PC-9 (cell line): ENCODE data around the gene ALDH4A1. TPM values are rescaled to one million over a fixed set of nuclear protein-coding genes. Genes with fewer than 3 reads are reported as not detected.

Experiments used
- BruUV-seq: library from RNA; stranded (reverse); fragments of 400-500 nt; replicated peaks from 2 replicates; lab custom pipeline; 2021; lab: Mats Ljungman, UMichigan
- CTCF ChIA-PET: fragments of 300-600 bp; sonication (Branson Sonifier 250); formaldehyde crosslinking; loops from one replicate; lab custom pipeline; 2022; ENCODE audit warnings: antibody characterized with exemption; lab: Charles Lee
- POLR2A ChIA-PET: fragments of 300-600 bp; sonication (Branson Sonifier 250); formaldehyde crosslinking; loops from one replicate; lab custom pipeline; 2022; ENCODE audit warnings: antibody characterized with exemption; ENCODE audit not compliant: unreplicated experiment; lab: Charles Lee
- DNase-seq, 2 experiments: peaks; one replicate each; pipeline versions ENCODE4 v3.0.0 to v3.0.0-alpha.2; 2015 to 2022; ENCODE audit warnings: mixed read lengths in 1 of 2
- H2AFZ ChIP-seq: fragments of 200-600 bp; sonication (generic); 2 replicates; pipeline ENCODE4 v1.8.1; 2017; ENCODE audit warnings: antibody characterized with exemption
- H3F3A ChIP-seq: fragments of 200-600 bp; sonication (generic); 2 replicates; pipeline ENCODE4 v1.8.1; 2017; ENCODE audit warnings: antibody characterized with exemption, mild to moderate bottlenecking, low read depth; ENCODE audit not compliant: insufficient read depth
- H3K27ac ChIP-seq: fragments of 200-600 bp; sonication (generic); 2 replicates; pipeline ENCODE4 v1.6.1; 2016; ENCODE audit warnings: mixed run types
- H3K27me3 ChIP-seq: fragments of 200-600 bp; sonication (generic); 2 replicates; pipeline ENCODE4 v1.6.1; 2016; ENCODE audit warnings: low read depth, mixed run types; ENCODE audit not compliant: insufficient read depth
- H3K36me3 ChIP-seq: fragments of 200-600 bp; sonication (generic); 2 replicates; pipeline ENCODE4 v1.6.1; 2016; ENCODE audit warnings: low read depth, mixed run types
- H3K4me1 ChIP-seq: fragments of 200-600 bp; sonication (generic); replicated peaks from 2 replicates; pipeline ENCODE4 v1.6.1; 2016; ENCODE audit warnings: mixed run types; ENCODE audit not compliant: insufficient read depth
- H3K4me2 ChIP-seq: fragments of 200-600 bp; sonication (generic); 2 replicates; pipeline ENCODE4 v1.6.1; 2017; ENCODE audit warnings: mixed run types
- H3K4me3 ChIP-seq: fragments of 200-600 bp; sonication (generic); 2 replicates; pipeline ENCODE4 v1.6.1; 2016; ENCODE audit warnings: mixed run types
- H3K79me2 ChIP-seq: fragments of 200-600 bp; sonication (generic); 2 replicates; pipeline ENCODE4 v1.6.1; 2017; ENCODE audit warnings: low read depth, mixed run types
- H3K9me2 ChIP-seq: fragments of 200-600 bp; sonication (generic); 2 replicates; pipeline ENCODE4 v1.8.1; 2017; ENCODE audit warnings: mild to moderate bottlenecking; ENCODE audit not compliant: insufficient read depth
- H3K9me3 ChIP-seq: fragments of 200-600 bp; sonication (generic); 2 replicates; pipeline ENCODE4 v1.8.1; 2016; ENCODE audit warnings: low read depth; ENCODE audit not compliant: insufficient read depth
- H4K20me1 ChIP-seq: fragments of 200-600 bp; sonication (generic); 2 replicates; pipeline ENCODE4 v1.8.1; 2017; ENCODE audit not compliant: insufficient read depth
- CTCF ChIP-seq: fragments of 200-600 bp; sonication (generic); conservative IDR thresholded peaks from 2 replicates; pipeline ENCODE4 v1.6.1; 2017; ENCODE audit warnings: mixed run types, antibody characterized with exemption, mild to moderate bottlenecking, moderate library complexity
- EZH2 ChIP-seq: fragments of 200-600 bp; sonication (generic); IDR thresholded peaks from 2 replicates; pipeline ENCODE4 v1.8.0; 2017; ENCODE audit warnings: antibody characterized with exemption, low read depth
- intact Hi-C: fragments of 100-400 bp; cut with micrococcal nuclease; formaldehyde crosslinking; loops from one replicate; pipeline ENCODE4 v1.10.0; 2022; ENCODE audit not compliant: unreplicated experiment
- total RNA-seq: library from RNA; stranded (reverse); gene quantifications from 2 replicates; pipeline ENCODE4 v1.2.3, GENCODE V29; 2021

The ALDH4A1 gene
- total RNA-seq, 1 experiment from 2014 or later, result 15.0 TPM

DNA sequence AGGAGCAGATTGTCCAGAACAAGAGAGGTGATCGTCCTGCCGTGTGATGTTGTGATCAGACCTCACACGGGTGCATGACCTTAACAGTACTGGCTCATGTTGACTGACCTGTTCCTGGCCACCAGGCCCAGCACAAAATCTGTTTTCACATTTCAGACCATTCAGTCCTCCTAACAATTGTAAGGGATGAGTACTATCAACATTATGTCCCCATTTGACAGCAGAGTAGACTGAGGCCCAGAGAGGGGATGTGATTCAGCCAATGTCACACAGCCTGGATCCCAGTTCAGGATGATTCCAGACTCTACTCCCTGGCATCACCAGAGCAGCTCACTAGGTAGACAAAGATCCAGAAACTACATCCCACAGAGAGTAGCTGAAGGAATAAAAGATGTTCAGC, 35.5 kb downstream of the ALDH4A1 start:
- Histone ChIP-seq H3K79me2 (no peaks in the 10 kb centered on the region), H3K4me2 (no peak overlapping the region), H2AFZ (no peak overlapping the region), H3K4me3 (no peak overlapping the region), H3K27ac (no peak overlapping the region), H3K27me3 (peaks cover 32% of the 10 kb centered on the region), H3K4me1 (no peaks in the 10 kb centered on the region), H3K9me2 (no peaks in the 10 kb centered on the region), H3F3A (no peaks in the 10 kb centered on the region), H3K36me3 (no peaks in the 10 kb centered on the region), H4K20me1 (no peaks in the 10 kb centered on the region), H3K9me3 (no peaks in the 10 kb centered on the region)
- intact Hi-C loops, result no loop called here
- CTCF ChIA-PET, result no interaction called here
- DNase-seq, result no peak
- TF ChIP-seq CTCF (no peak), EZH2 (no peak)
- BruUV-seq, result no TSS peak
- POLR2A ChIA-PET, result no interaction called here

- no TSS peak for BruUV-seq
- Histone ChIP-seq H3K4me1 (no peaks in the 10 kb centered on the region), H3K27ac (no peak overlapping the region), H3F3A (no peaks in the 10 kb centered on the region), H3K9me2 (no peaks in the 10 kb centered on the region), H4K20me1 (no peaks in the 10 kb centered on the region), H3K4me3 (no peak overlapping the region), H3K4me2 (no peak overlapping the region), H3K9me3 (no peaks in the 10 kb centered on the region), H3K36me3 (no peaks in the 10 kb centered on the region), H3K27me3 (peaks cover 32% of the 10 kb centered on the region), H3K79me2 (no peaks in the 10 kb centered on the region), H2AFZ (no peak overlapping the region)
- TF ChIP-seq CTCF (no peak), EZH2 (no peak)
- DNase-seq, result no peak
- intact Hi-C loops, result no loop called here
- CTCF ChIA-PET, result no interaction called here
- POLR2A ChIA-PET, result no interaction called here
These were observed 36.0 kb downstream of the ALDH4A1 start for GRCh38 chr1:18866314-18866713.

DNA sequence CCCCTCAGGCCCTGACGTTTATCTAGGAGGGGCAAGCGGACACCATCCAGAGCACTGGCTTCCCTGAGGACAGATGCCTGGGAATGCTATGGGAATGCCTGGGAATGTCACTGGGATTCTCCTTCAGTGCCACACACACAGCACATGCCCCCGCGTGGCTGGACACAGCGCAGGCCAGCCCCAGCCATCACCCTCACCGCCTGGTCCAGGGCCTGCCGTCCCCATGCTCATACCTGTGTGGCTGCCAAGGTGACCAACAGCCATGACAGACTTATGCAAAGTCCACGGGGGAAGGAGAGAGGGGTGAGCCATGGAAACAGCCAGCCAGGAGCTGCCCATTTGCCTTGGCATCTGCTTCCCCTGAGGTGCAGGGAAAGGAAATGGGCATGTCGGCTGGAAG, 37.2 kb downstream of the ALDH4A1 start:
- intact Hi-C loops, result no loop called here
- no peaks in the 10 kb centered on the region for H3K4me1 ChIP-seq
- H3K36me3 ChIP-seq, result no peaks in the 10 kb centered on the region
- H3K9me3 ChIP-seq, result no peaks in the 10 kb centered on the region
- peaks cover 32% of the 10 kb centered on the region for H3K27me3 ChIP-seq
- TF ChIP-seq CTCF (no peak), EZH2 (no peak)
- H3K4me3 ChIP-seq, result no peak overlapping the region
- no peaks in the 10 kb centered on the region for H3K79me2 ChIP-seq
- H3K9me2 ChIP-seq, result no peaks in the 10 kb centered on the region
- no peak overlapping the region for H3K27ac ChIP-seq
- no peaks in the 10 kb centered on the region for H3F3A ChIP-seq
- no peak overlapping the region for H3K4me2 ChIP-seq
- POLR2A ChIA-PET, result no interaction called here
- no peak for DNase-seq
- H2AFZ ChIP-seq, result no peak overlapping the region
- CTCF ChIA-PET, result no interaction called here
- BruUV-seq, result no TSS peak
- H4K20me1 ChIP-seq, result no peaks in the 10 kb centered on the region
